Measurements from ENCODE around the gene MICAL3.
A peak's percentile ranks its signal among the peaks of the same experiment; 100 is the strongest.

MICAL3 gene

DNA sequence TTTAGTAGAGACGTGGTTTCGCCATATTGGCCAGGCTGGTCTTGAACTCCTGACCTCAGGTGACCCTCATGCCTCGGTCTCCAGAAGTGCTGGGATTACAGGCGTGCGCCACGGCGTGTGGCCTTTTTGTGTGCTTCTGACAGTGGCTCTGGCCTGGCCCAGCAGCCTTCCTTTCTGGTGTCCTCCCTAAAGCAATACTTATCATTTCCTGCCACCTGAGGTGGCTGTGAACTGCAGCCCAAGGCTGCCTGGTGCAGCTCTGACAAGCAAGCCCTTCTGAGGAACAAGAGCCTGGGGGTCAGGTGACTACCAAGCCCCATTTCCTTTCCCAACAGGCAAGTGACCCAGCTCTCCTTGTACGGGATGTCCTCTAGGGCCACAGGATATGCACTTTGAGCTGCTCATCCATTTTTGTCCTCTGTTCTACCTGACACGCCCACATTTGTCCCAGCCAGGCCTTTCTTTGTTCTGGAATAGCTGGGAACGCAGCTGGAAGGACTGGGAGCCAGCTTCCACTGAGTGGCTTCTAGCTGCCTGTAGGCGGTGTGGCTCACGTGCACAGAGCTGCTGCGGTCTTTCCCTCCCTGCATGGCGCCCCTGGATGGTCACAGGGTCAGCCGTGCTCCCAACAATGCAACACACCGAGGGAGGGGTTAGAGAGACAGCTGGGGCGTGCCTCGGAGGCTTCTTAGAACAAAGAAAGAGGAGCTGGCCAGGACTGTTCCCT, 237.8 kb downstream of the MICAL3 start:
- Mint-ChIP-seq H3K27me3 (ENCODE audit: low read depth, poor library complexity) (no peaks in the 10 kb centered on the region), H3K27ac (peak overlapping the region; percentile 72), H3K4me1 (peaks cover 41% of the 10 kb centered on the region), H3K4me3 (no peak overlapping the region), H3K36me3 (ENCODE audit: low read depth) (no peaks in the 10 kb centered on the region), H3K9me3 (no peaks in the 10 kb centered on the region)
- DNase-seq: peak; percentile 41
- TF ChIP-seq, protein P1, sequence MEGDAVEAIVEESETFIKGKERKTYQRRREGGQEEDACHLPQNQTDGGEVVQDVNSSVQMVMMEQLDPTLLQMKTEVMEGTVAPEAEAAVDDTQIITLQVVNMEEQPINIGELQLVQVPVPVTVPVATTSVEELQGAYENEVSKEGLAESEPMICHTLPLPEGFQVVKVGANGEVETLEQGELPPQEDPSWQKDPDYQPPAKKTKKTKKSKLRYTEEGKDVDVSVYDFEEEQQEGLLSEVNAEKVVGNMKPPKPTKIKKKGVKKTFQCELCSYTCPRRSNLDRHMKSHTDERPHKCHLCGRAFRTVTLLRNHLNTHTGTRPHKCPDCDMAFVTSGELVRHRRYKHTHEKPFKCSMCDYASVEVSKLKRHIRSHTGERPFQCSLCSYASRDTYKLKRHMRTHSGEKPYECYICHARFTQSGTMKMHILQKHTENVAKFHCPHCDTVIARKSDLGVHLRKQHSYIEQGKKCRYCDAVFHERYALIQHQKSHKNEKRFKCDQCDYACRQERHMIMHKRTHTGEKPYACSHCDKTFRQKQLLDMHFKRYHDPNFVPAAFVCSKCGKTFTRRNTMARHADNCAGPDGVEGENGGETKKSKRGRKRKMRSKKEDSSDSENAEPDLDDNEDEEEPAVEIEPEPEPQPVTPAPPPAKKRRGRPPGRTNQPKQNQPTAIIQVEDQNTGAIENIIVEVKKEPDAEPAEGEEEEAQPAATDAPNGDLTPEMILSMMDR (IDR thresholded peaks at IDR 0.05): no peak

- no peaks in the 10 kb centered on the region for H3K27me3 Mint-ChIP-seq (ENCODE audit: low read depth, poor library complexity)
- H3K4me1 Mint-ChIP-seq: peaks cover 42% of the 10 kb centered on the region
- H3K27ac Mint-ChIP-seq: peak overlapping the region; percentile 82
- no peak overlapping the region for H3K4me3 Mint-ChIP-seq
- no peaks in the 10 kb centered on the region for H3K9me3 Mint-ChIP-seq
- no peaks in the 10 kb centered on the region for H3K36me3 Mint-ChIP-seq (ENCODE audit: low read depth)
- TF ChIP-seq, protein P1 (IDR thresholded peaks at IDR 0.05): peak; percentile 11
- peak; percentile 39 for DNase-seq
Measured at GRCh38 chr22:17785185-17786184, 238.9 kb downstream of the MICAL3 start.

DNA sequence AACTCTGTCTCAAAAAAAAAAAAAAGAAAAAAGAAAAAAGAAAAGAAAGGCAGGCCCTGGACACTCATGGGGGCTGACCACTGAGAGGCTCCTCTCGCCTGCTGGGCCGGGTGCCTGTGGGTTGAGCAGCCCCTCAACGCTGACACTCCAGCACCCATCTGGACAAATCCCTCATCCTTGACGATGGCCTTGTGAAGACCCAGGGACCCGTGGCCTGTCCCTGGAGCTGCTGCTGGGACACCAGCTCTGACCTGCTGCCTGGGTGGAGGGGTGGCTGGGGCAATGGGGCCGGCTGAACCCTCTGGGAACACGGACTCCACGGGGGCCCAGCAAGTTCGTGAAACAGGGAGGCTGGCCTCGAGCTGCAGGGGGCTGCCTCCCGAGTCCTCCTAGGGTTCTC, 239.6 kb downstream of the MICAL3 start:
- H3K4me1 Mint-ChIP-seq: peaks cover 49% of the 10 kb centered on the region
- no peak overlapping the region for H3K4me3 Mint-ChIP-seq
- H3K27ac Mint-ChIP-seq: no peak overlapping the region
- DNase-seq: no peak
- TF ChIP-seq, protein P1 (IDR thresholded peaks at IDR 0.05): no peak
- H3K27me3 Mint-ChIP-seq (ENCODE audit: low read depth, poor library complexity): no peaks in the 10 kb centered on the region
- peaks cover 3% of the 10 kb centered on the region for H3K9me3 Mint-ChIP-seq
- H3K36me3 Mint-ChIP-seq (ENCODE audit: low read depth): no peaks in the 10 kb centered on the region

DNA sequence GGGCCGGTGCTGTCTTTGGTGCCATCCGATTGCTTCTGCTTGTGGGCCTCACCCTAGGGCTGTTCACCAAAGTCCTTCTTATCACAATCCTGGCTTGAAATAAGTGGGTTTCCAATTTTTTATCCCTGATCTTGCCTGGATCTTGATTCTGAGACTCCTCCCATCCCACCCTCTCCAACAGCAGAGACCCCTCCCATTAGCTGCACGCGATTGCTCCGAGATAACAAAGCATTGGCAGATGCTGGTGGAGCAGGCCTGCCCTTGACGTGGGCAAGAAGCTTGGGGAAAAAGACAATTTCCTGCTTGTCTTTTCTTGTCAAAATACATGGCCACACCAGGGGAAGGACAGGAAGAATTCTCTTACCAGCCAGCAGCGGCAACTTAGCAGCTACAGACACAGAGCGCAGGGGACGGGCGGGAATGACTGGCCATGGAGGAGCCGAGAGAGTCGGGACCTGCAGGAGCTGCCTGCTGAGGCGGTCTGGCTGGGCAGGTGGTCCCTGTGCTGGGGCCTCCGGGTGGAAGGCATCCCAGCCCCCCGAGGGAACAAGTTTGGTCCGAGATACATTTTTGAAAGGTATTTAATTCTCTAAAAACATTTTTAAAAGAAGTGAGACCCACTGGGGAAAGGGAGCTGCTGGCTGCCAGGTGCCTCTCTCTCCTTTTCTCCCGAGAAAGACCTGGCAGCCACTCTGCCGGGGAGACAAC, 240.4 kb downstream of the MICAL3 start:
- no peak overlapping the region for H3K27ac Mint-ChIP-seq
- no peak for DNase-seq
- H3K36me3 Mint-ChIP-seq (ENCODE audit: low read depth): no peaks in the 10 kb centered on the region
- peaks cover 8% of the 10 kb centered on the region for H3K9me3 Mint-ChIP-seq
- H3K27me3 Mint-ChIP-seq (ENCODE audit: low read depth, poor library complexity): no peaks in the 10 kb centered on the region
- TF ChIP-seq, protein P1 (IDR thresholded peaks at IDR 0.05): no peak
- H3K4me1 Mint-ChIP-seq: peaks cover 57% of the 10 kb centered on the region
- no peak overlapping the region for H3K4me3 Mint-ChIP-seq

DNA sequence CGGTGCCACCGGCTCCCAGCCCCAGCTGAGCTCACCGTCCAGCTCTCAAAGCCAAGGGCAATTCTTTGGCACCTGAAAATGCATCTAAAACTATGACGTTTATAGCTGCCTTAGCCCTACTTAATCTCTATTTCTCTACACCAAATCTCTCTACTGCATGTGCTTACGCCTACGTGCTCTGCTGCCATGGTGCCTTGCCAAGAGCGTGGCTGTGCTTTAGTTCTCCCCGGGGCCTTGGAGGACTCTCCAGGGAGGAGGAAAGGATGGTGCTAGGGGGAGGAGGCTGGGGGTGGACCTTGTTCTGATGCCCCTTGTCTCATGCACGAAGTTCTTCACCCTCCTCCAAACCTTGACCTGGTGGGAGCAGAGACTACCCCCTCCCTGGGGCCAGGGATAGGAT, 241.0 kb downstream of the MICAL3 start:
- H3K4me1 Mint-ChIP-seq: peaks cover 62% of the 10 kb centered on the region
- peak overlapping the region; percentile 51 for H3K4me3 Mint-ChIP-seq
- no peaks in the 10 kb centered on the region for H3K36me3 Mint-ChIP-seq (ENCODE audit: low read depth)
- H3K27me3 Mint-ChIP-seq (ENCODE audit: low read depth, poor library complexity): no peaks in the 10 kb centered on the region
- H3K9me3 Mint-ChIP-seq: peaks cover 8% of the 10 kb centered on the region
- no peak overlapping the region for H3K27ac Mint-ChIP-seq
- DNase-seq: no peak
- TF ChIP-seq, protein P1 (IDR thresholded peaks at IDR 0.05): no peak
